Psoas muscle (tissue), 8 donors: Measurements from ENCODE around the gene KLF9. TPM values are rescaled to one million over a fixed set of nuclear protein-coding genes. Genes with fewer than 3 reads are reported as not detected.

ENCODE experiments used
- ATAC-seq, 4 donors: fragments of 200-7000 bp; cut with Tn5 transposase; one replicate each; pipeline ENCODE4 v1.9.1; 2020; ENCODE audit warnings: moderate library complexity in 3 of 4, mild to moderate bottlenecking in 2 of 4
- DNase-seq, 2 donors: peaks; one replicate each; pipeline ENCODE4 v3.0.0-alpha.2; 2020
- H3K27ac ChIP-seq: fragments of 200-600 bp; one replicate; pipeline ENCODE4 v1.8.0; 2022
- H3K27me3 ChIP-seq, 3 donors: fragments of 200-600 bp in 1 of 3; one replicate each; pipeline versions ENCODE4 v1.6.1 to v1.8.0; 2013 to 2022; ENCODE audit warnings: low read length in 2 of 3, mild to moderate bottlenecking in 2 of 3, moderate library complexity in 1 of 3; ENCODE audit not compliant: insufficient read depth in 3 of 3
- H3K36me3 ChIP-seq, 2 donors: fragments of 200-600 bp in 1 of 2; one replicate each; pipeline versions ENCODE4 v1.6.1 to v1.8.0; 2013 to 2022; ENCODE audit warnings: low read depth in 1 of 2, mild to moderate bottlenecking in 1 of 2, moderate library complexity in 1 of 2; ENCODE audit not compliant: insufficient read depth in 1 of 2
- H3K4me1 ChIP-seq: fragments of 200-600 bp; one replicate; pipeline ENCODE4 v1.8.0; 2022
- H3K4me3 ChIP-seq: fragments of 200-600 bp; one replicate; pipeline ENCODE4 v1.8.0; 2022; ENCODE audit warnings: mild to moderate bottlenecking
- H3K9me3 ChIP-seq: fragments of 200-600 bp; one replicate; pipeline ENCODE4 v1.8.0; 2022
- CTCF ChIP-seq: fragments of 200-600 bp; IDR thresholded peaks from one replicate; pipeline ENCODE4 v1.8.0; 2022; ENCODE audit warnings: antibody characterized with exemption
- WGBS, 3 donors: extraction: QIAGEN DNeasy Blood & Tissue Kit; methylation state at CpG; one replicate each; pipeline versions ENCODE4 v1.1.6 to v1.1.7; 2013; 5-methylcytosine and 5-hydroxymethylcytosine counted together
- intact Hi-C, 2 donors: fragments of 100-400 bp; cut with DNase I; formaldehyde crosslinking; loops; one replicate each; pipeline versions ENCODE4 v1.11.0 to v1.14.2; 2022
- polyA plus RNA-seq, 3 donors: library from polyadenylated mRNA; stranded (reverse); fragments of 200-250 nt; gene quantifications; one replicate each; pipeline ENCODE4 v1.2.3, GENCODE V29; 2013
- total RNA-seq, 4 donors: library from RNA; stranded (reverse); fragmentation: NEBNext Ultra II Directional in 2 of 4; extraction: Animal tissue kit (Norgen Biotek cat#: 25700) in 2 of 4; gene quantifications; one replicate each; pipeline versions ENCODE4 v1.2.1 to v1.2.4, GENCODE V29; 2021 to 2023
- donor health status: healthy with polysubstance abuse.
- donor health status: DM: no; HTN: no; CAD: no; lungs with moderate emphysema.
- donor health status: Bipolar disorder and iron deficiency.
- donor health status: healthy.
- donor health status: DM: yes; HTN: yes; CAD: no.
- donor health status: DM: no; HTN: no; CAD: no.
- donor health status: DM: no; HTN: no; CAD: no.
- donor health status: DM: yes; HTN: yes; CAD: no.

Gene KLF9
- total and polyA plus RNA-seq, 7 donors, result 29.5 to 178 (median 64.4) TPM

- Histone ChIP-seq H3K36me3 (peaks cover 3 to 20% of the 10 kb centered on the region in 2 donors), H3K4me1 (no peaks in the 10 kb centered on the region), H3K27ac (no peak overlapping the region), H3K4me3 (no peak overlapping the region), H3K27me3 (no peaks in the 10 kb centered on the region), H3K9me3 (no peaks in the 10 kb centered on the region)
- intact Hi-C loops, result loop anchor here (10.0 kb wide), 2 partner anchors 56 to 174 kb away; no protein-coding TSS in a partner anchor
- TF ChIP-seq CTCF, result peak; percentile 54
- ATAC-seq (no peak), DNase-seq (no peak)
- 0% methylated on average over 1 of the region's 1 CpG for WGBS, 3 donors
Observed at GRCh38 chr9:70340572-70340971, 73.9 kb downstream of the KLF9 start.

Other genes starting within 250 kb of the KLF9 start
- 10 to 100 TPM; 18.1 to 21.0 (median 19.9) TPM for gene SMC5, start 155.7 kb downstream of the KLF9 start, total RNA-seq
- 10 to 100 TPM in 2 of 3 donors, 1 to 10 TPM in 1; 5.5 to 16.4 (median 11.4) TPM for gene SMC5, start 155.7 kb downstream of the KLF9 start, polyA plus RNA-seq